SHP77 (cell line): ENCODE data around the gene NKPD1.

ENCODE experiments used
- DNase-seq, 2 experiments: peaks; one replicate each; lab custom pipeline; 2025; lab: John Stamatoyannopoulos, UW

The NKPD1 gene

GRCh38 chr19:45160870-45161737, at the start of gene NKPD1:
TSS of gene NKPD1 (minus strand) at chr19:45160982. CDS start at chr19:45160150, 832 bp downstream.
- no peak for DNase-seq

DNA sequence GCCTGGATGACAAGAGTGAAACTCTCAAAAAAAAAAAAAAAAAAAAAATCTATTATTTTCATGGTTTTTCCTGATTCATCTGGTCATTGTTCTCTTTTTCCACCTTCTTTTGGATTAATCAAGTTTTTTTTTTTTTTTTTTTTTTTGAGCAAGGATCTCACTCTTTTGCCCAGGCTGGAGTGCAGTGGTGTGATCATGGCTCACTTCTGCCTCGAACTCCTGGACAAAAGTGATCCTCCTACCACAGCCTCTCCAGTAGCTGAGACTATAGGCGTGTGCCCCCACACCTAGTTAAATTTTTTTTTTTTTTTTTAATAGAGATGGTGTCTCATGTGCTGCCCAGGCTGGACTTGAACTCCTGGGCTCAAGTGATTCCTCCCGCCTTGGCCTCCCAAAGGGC, 45.5 kb upstream of the NKPD1 start:
- no peak for DNase-seq

- no peak for DNase-seq
Observed at GRCh38 chr19:45205810-45206209, 45.0 kb upstream of the NKPD1 start.

DNA sequence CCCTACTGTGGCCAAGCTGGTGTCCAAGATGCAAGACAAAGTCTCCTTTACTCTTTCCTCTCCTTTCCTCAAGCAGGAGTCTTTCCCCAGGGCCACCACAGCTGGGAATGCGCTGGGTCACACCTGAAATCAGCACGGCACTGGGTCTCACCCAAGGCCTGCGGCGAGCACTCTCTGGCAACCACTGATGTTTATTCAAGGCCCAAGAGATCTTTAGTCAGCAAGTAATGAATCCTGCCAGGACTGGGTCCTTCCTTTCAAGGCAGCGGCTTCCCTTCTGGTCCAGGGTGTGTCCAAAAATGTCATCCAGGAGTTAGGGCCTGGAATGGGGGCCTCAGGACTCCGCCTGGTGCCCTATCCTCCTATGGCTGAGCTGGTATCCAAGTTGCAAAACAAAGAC, 41.9 kb upstream of the NKPD1 start:
- DNase-seq, result no peak

GRCh38 chr19:45200568-45200967, 39.8 kb upstream of the NKPD1 start:
- peak; percentile 5 to 36 for DNase-seq

- no peak for DNase-seq
Observed at GRCh38 chr19:45195764-45196163, 35.0 kb upstream of the NKPD1 start.

GRCh38 chr19:45191375-45191774, 30.6 kb upstream of the NKPD1 start:
- DNase-seq, result no peak

DNA sequence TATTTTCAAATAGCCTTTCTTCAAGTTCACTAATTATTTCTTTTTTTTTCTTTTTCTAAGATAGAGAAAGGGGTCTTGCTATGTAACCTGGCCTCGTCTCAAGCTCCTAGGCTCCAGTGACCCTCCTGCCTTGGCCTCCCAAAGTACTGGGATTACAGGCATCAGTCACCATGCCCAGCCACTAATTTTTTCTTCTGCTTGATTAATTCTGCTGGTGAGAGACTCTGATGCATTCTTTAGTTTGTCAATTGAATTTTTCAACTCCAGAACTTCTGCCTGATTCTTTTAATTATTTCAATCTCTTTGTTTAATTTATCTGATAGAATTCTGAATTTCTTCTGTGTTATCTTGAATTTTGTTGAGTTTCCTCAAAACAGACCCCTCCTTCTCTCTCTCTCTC, 29.2 kb upstream of the NKPD1 start:
- no peak for DNase-seq

DNA sequence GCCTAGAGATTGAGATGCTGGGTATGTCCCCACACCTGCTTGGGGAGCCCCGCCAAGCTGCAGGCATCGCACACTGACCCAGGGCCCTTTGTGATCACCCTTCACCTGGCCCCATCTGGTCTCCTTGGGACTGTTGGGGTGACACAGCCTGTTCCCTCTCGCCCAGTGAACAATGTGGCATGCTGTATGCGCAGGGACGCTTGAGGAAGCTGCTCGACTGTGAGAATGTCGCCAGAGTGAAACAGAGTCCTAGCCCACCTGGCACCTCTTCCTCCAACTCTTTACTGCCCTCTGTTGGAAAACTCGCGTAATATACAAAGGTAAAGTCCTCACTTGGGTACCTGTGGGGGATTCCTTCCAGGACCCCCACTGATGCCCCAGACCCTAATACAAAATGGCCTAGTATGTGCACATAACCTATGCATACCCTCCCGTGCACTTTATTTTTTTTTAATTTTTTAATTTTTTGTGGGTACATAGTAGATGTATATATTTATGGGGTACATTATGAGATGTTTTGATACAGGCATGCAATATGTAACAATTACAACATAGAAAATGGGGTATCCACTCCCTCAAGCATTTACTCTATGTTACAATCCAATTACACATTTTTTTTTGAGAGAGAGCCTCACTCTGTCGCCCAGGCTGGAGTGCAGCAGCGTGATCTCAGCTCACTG, 26.8 kb upstream of the NKPD1 start:
- peak; percentile 27 to 33 for DNase-seq

DNA sequence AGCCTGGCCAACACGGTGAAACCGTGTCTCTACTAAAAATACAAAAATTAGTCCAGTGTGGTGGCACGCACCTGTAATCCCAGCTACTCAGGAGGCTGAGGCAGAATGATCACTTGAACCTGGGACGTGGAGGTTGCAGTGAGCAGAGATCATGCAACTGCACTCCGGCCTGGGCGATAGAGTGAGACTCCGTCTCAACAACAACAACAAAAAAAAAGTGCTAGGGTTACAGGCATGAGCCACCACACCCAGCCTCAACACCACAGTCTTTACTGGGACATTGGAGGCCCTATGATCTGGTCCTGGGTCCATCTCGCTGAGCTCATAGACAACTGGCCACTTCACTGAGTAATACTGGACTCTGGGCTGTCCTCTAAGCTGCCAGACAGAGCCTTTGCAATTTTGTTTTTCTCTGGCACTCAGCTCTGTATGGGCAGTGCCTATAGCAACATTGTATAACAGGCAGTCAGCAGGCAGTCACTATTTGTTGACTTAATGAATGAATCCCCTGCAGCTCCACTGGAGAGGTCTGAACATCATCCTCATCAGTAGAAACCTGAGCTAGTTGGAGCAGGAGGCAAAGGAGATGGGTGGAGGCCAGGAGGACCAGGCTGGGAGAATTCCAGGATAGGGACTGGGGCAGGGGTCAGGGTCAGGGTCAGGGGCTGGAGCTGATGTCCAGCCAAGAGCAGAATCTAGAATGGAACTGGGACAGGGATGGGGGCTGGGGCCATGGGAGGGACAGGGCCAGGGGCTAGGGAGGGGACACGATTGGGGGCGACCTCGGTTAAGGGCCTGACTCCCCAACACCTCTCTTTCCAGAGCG, 25.9 kb upstream of the NKPD1 start:
- DNase-seq, result no peak

DNA sequence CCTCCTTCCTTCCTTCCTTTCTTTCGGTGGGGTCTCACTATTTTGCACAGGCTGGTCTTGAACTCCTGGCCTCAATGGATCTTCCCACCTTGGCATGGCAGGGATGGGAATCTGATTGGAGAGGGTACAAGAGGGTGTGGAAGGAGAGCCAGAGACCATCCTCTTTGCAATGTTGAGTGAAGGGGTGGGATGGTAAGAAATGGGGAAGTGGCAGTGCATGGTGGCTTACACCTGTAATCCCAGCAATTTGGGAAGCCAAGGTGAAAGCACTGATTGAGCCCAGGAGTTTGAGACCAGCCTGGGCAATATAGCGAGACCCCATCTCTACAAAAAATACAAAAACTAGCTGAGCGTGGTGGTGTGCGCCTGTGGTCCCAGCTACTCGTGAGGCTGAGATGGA, 23.3 kb upstream of the NKPD1 start:
- DNase-seq, result no peak

- no peak for DNase-seq
Observed at GRCh38 chr19:45182758-45183157, 22.0 kb upstream of the NKPD1 start.

GRCh38 chr19:45180936-45181335, 20.2 kb upstream of the NKPD1 start:
- DNase-seq, result no peak

- DNase-seq, result no peak
Observed at GRCh38 chr19:45179892-45180370, 19.1 kb upstream of the NKPD1 start.

DNA sequence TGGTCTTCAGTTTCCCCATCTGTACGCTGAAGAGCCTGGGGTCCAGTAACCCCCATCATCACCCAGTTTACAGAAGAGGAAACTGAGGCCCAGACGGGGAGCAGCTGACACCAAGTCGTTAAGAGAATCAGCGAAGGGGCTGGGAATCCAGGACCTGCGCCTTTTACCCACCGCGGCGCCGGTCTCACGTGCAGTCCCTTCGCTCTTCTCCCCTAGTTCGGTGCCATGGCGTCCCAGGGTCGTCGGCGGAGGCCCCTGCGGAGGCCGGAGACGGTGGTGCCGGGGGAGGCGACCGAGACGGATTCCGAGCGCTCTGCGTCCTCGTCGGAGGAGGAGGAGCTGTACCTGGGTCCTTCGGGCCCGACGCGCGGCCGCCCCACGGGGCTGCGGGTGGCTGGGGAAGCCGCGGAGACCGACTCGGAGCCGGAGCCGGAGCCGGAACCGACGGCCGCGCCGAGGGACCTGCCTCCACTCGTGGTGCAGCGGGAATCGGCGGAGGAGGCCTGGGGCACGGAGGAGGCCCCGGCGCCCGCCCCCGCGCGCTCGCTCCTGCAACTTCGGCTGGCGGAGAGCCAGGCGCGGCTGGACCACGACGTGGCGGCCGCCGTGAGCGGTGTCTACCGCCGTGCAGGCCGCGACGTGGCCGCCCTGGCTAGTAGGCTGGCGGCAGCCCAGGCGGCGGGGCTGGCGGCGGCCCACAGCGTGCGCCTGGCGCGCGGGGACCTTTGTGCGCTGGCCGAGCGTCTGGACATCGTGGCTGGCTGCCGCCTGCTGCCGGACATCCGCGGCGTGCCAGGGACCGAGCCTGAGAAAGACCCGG, 18.5 kb upstream of the NKPD1 start:
- DNase-seq, result no peak

DNA sequence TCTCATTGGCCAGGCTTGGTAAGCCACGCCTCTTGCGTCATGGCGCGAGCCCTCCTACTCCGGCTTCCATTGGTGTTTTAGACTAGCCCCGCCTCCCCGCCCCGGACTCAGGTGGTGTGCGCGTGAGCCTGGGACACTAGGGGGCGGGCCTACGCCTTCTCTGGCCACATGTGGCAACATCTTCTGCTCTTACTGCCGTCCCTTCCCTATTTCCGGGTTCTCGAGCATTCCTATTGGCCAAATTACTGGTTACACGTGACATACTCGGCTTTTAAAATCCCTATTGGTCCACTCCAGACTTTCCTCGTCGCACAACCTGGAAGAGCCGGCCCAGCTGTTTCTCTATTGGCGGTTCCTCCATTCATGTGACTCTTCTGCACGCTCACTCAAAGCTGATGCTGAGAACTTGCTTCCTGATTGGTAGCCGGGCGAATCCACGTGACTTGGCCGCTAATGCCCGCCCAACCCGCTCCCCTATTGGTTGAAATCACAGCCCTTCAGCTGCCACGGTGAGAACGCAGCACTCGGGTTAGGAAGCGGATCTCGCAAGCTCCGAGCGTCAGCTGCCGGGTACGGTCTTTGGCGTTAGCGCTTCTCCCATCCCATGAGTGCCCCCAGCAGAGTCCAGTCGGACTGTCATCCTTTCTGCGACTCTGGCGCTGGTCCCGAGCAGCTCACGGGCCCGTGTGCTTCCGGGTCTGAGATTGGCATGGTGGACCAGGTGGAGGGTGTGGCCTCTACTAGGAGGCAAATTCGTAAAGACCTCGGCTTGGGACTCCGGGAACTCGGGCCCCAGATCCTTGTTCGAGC, 17.7 kb upstream of the NKPD1 start, which contains the start of gene BLOC1S3:
BLOC1S3 (plus strand) TSS at position 523 of the 810 bp plus-strand sequence. CDS start 513 bp downstream, outside the sequence.
- peak; percentile 100 for DNase-seq

- DNase-seq, result peak in 1 of 2 experiments; percentile 62
Observed at GRCh38 chr19:45177817-45178261, 17.1 kb upstream of the NKPD1 start, which contains the start of gene TRAPPC6A. TSS of gene TRAPPC6A (minus strand) at chr19:45178237. CDS start at chr19:45178218, 19 bp downstream.

- no peak for DNase-seq
Observed at GRCh38 chr19:45175515-45176345, 14.9 kb upstream of the NKPD1 start.

- no peak for DNase-seq
Observed at GRCh38 chr19:45173816-45174215, 13.0 kb upstream of the NKPD1 start.
